Stimulated activated effector memory CD8-positive, alpha-beta T cell treated with anti-CD3 and anti-CD28 coated beads, Interleukin-12 subunit alpha, Interleukin-12 subunit beta, amount 100 ng/mL, for 72 hours (primary cell): ENCODE measurements around the gene FRS2.

Experiments
- ATAC-seq: fragments of 150-1000 bp; cut with Tn5 transposase; 2 replicates; pipeline ENCODE4 v1.10.0; 2021
- DNase-seq, 2 donors: peaks; one replicate each; pipeline ENCODE4 v3.0.0; 2021 to 2022; ENCODE audit warnings: low spot score in 2 of 2
- H3K27ac Mint-ChIP-seq: one replicate; pipeline ENCODE4 v1.8.0; 2022; ENCODE audit warnings: mild to moderate bottlenecking, mixed read lengths
- H3K36me3 Mint-ChIP-seq: one replicate; pipeline ENCODE4 v1.8.0; 2022; ENCODE audit warnings: mild to moderate bottlenecking, mixed read lengths
- H3K4me1 Mint-ChIP-seq: one replicate; pipeline ENCODE4 v1.8.0; 2022; ENCODE audit warnings: mixed read lengths
- H3K4me3 Mint-ChIP-seq: one replicate; pipeline ENCODE4 v1.8.0; 2022; ENCODE audit warnings: mild to moderate bottlenecking, mixed read lengths
- H3K9me3 Mint-ChIP-seq: one replicate; pipeline ENCODE4 v1.8.0; 2022; ENCODE audit warnings: mixed read lengths

Gene FRS2

DNA sequence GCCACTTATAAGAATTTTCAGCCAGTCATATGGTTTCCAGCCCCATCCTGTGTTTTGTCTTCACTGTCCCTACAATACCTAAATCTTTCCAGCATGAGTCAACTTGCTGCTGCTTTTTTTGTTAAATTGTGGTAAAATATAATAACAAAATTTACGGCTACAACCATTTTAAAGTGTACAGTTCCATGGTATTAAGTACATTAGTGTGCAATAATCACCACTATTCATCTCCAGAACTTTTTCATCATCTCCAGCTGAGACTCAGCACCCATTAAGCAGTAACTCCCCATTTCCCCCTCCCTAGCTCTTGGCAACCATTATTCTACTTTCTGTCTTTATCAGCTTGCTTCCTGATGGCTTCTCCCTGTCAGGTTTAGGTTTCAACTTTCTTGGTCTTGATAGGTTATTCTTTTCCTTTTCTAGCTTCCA is 39.1 kb downstream of the FRS2 start:
- H3K27ac Mint-ChIP-seq, result no peak overlapping the region
- no peaks in the 10 kb centered on the region for H3K9me3 Mint-ChIP-seq
- no peak for DNase-seq
- ATAC-seq, result no peak
- H3K4me3 Mint-ChIP-seq, result no peak overlapping the region
- peaks cover 35% of the 10 kb centered on the region for H3K4me1 Mint-ChIP-seq
- no peaks in the 10 kb centered on the region for H3K36me3 Mint-ChIP-seq

DNA sequence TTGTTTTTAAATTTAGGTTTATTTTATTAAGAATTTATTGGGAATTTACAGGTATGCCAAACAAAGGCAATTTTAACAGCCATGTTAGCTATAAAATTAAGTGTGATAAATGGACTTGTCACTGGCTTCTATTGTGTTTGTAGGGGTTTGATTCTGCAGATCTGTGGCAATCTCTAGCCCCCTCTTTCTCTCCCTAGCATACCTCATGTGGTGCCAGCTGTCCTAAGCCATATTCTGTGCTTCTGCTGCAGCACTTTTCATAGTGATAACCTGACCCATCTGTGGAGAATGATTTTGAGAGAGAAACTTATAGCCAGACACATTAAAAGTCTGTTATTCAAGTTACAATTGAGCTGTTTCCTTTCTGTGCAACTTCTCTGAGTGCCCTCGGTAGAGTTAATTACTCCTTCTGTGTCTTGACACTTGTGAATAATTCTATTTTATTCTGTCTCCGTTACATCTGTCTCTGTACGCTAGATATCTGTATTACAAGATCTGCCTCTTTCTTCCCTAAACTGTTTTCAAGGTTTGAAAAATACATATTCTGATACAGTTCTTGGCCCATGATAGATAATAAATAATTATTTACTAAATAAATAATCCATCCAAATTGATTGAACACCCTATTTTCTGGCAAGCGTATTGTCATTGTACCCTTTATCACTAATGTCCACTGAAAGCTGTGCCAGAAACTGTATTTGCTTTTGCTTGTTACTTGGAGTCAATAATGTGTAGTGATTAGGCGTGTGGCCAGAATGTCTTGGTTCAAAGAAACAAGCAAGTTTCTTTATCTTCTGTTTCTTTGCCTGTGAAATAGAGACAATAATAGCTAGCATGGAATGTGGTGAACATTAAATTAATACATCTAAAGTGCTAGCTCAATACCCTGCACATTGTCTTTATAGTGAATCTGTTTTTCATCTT is 40.0 kb downstream of the FRS2 start:
- Mint-ChIP-seq H3K36me3 (no peaks in the 10 kb centered on the region), H3K4me1 (peaks cover 43% of the 10 kb centered on the region), H3K4me3 (no peak overlapping the region), H3K9me3 (no peaks in the 10 kb centered on the region), H3K27ac (no peak overlapping the region)
- ATAC-seq (no peak), DNase-seq (no peak)

DNA sequence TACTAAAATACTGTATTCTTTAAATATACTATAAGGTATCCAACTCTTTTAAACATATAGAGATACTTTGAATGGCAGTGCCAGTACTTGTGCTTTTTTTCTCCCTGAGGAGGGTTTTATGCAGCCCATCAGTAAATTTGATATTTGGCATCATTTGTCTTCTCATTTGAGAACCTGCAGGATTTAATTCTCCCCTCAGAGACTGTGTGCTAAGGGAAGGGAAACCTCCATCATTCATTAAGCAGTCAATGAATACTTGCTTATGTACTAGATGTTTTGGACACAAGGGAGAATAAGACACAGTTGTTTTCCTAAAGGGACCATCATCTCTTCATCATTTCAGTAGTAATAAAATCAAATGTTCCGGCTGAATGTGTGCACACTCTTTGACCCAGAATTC is 40.8 kb downstream of the FRS2 start:
- no peak for DNase-seq
- peaks cover 48% of the 10 kb centered on the region for H3K4me1 Mint-ChIP-seq
- no peak overlapping the region for H3K4me3 Mint-ChIP-seq
- no peaks in the 10 kb centered on the region for H3K9me3 Mint-ChIP-seq
- H3K27ac Mint-ChIP-seq, result no peak overlapping the region
- no peak for ATAC-seq
- no peaks in the 10 kb centered on the region for H3K36me3 Mint-ChIP-seq

DNA sequence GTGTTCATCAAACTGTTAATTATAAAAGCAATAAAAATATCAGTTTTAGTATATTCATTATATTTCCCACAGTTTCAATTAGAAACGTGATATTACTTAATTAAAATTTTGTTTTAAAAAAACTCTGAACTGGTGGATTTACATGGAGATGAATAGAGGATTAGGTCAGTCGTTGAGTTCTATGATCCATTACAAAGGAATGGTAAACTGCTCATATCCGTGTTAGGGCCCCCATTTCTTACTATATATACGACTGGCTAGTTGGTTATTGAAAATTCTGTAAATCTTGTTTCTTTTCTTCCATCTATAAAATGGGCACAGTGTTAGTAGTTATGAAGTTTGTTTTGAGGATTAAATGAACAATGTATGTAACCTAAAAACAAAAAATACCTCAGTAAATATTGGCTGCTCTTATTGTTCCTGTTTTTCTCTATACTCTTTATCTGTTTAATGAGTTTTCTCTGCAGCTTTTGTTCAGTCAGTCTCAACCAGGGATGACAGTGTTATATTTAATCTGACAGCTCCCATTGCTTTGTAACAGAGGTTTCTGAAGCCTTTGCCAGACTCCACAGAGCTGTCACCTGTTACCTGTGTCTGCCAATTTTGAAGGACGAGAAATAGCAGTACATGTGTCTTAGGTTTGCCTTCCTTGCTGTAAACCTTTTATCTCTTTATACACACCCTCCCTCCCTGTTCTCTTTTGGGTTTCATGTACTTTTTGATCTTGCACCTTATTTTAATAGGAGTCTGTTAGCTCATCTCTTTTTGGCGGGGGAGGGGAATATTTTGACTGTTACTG is 41.5 kb downstream of the FRS2 start:
- Mint-ChIP-seq H3K36me3 (no peaks in the 10 kb centered on the region), H3K4me1 (peaks cover 45% of the 10 kb centered on the region), H3K27ac (no peak overlapping the region), H3K9me3 (no peaks in the 10 kb centered on the region), H3K4me3 (no peak overlapping the region)
- ATAC-seq (no peak), DNase-seq (no peak)

DNA sequence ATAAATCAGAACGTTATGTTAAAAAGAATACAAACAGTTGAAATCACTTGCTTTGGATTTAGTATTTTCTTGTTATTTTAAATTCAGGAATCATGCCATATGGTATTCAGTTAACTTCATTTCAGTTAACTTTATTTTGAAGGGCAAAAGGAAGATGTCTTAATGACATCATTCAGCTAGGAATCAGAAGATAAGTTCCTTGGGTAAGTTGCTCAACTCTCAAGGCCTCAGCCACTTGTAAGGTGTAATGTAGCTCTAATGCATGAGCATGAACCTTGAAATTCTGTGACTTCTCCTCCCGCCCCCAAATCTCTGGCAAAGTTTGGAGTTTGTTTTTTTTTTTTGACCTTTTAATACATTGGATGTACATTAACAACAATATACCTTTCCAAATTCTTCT is 42.6 kb downstream of the FRS2 start:
- no peak overlapping the region for H3K4me3 Mint-ChIP-seq
- peaks cover 43% of the 10 kb centered on the region for H3K4me1 Mint-ChIP-seq
- H3K9me3 Mint-ChIP-seq, result no peaks in the 10 kb centered on the region
- H3K36me3 Mint-ChIP-seq, result no peaks in the 10 kb centered on the region
- H3K27ac Mint-ChIP-seq, result no peak overlapping the region
- ATAC-seq (no peak), DNase-seq (no peak)

GRCh38 chr12:69513297-69513696 is 43.1 kb downstream of the FRS2 start:
- Mint-ChIP-seq H3K4me3 (no peak overlapping the region), H3K4me1 (peaks cover 39% of the 10 kb centered on the region), H3K9me3 (no peaks in the 10 kb centered on the region), H3K27ac (no peak overlapping the region), H3K36me3 (no peaks in the 10 kb centered on the region)
- no peak for DNase-seq
- ATAC-seq, result peak; percentile 54

- Mint-ChIP-seq H3K9me3 (no peaks in the 10 kb centered on the region), H3K4me3 (no peak overlapping the region)
These were observed 43.9 kb downstream of the FRS2 start for GRCh38 chr12:69514111-69514510.

GRCh38 chr12:69514845-69515244 is 44.7 kb downstream of the FRS2 start:
- H3K4me3 Mint-ChIP-seq, result no peak overlapping the region
- no peaks in the 10 kb centered on the region for H3K36me3 Mint-ChIP-seq
- no peaks in the 10 kb centered on the region for H3K9me3 Mint-ChIP-seq
- no peak for DNase-seq
- no peak for ATAC-seq
- peaks cover 25% of the 10 kb centered on the region for H3K4me1 Mint-ChIP-seq
- no peak overlapping the region for H3K27ac Mint-ChIP-seq

More at GRCh38 chr12:69514111-69514510, 43.9 kb downstream of the FRS2 start:
- Mint-ChIP-seq H3K4me1 (peaks cover 31% of the 10 kb centered on the region), H3K27ac (no peak overlapping the region), H3K36me3 (no peaks in the 10 kb centered on the region)
- DNase-seq, result no peak
- ATAC-seq, result no peak

DNA sequence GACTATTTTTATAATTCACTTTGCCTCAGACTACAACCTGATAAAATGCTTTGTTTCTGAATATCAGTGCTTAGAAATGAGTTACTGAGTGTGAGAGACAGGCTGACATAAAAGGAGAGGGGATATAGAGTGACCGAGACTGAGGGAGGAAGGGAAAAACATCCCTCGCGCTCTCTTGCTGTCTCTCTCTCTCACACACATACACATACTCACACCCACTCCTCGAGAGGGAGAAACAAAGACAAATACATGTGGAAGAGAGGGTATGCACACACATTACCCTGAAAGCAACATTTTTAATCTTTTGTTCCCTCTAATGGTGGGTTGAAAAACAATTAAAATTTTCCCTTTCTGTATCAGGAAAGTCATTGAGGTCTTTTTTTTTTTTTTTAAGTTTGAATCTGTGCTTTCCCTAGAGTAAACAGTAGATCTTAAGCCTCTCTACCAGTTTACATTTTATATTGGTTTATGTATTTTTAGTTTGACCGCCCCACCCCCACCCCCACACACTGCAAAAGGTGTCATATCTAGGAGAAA is 45.3 kb downstream of the FRS2 start:
- no peaks in the 10 kb centered on the region for H3K9me3 Mint-ChIP-seq
- no peak for ATAC-seq
- no peaks in the 10 kb centered on the region for H3K36me3 Mint-ChIP-seq
- DNase-seq, result no peak
- peaks cover 25% of the 10 kb centered on the region for H3K4me1 Mint-ChIP-seq
- H3K27ac Mint-ChIP-seq, result no peak overlapping the region
- H3K4me3 Mint-ChIP-seq, result no peak overlapping the region

- DNase-seq (no peak), ATAC-seq (no peak)
- Mint-ChIP-seq H3K27ac (no peak overlapping the region), H3K4me3 (no peak overlapping the region), H3K9me3 (peaks cover 7% of the 10 kb centered on the region), H3K4me1 (peaks cover 31% of the 10 kb centered on the region), H3K36me3 (no peaks in the 10 kb centered on the region)
These were observed 46.8 kb downstream of the FRS2 start for GRCh38 chr12:69516950-69517349.

- Mint-ChIP-seq H3K27ac (no peak overlapping the region), H3K36me3 (no peaks in the 10 kb centered on the region), H3K4me1 (peaks cover 32% of the 10 kb centered on the region), H3K9me3 (peaks cover 11% of the 10 kb centered on the region), H3K4me3 (no peak overlapping the region)
- DNase-seq, result no peak
- no peak for ATAC-seq
These were observed 47.2 kb downstream of the FRS2 start for GRCh38 chr12:69517406-69517805.

DNA sequence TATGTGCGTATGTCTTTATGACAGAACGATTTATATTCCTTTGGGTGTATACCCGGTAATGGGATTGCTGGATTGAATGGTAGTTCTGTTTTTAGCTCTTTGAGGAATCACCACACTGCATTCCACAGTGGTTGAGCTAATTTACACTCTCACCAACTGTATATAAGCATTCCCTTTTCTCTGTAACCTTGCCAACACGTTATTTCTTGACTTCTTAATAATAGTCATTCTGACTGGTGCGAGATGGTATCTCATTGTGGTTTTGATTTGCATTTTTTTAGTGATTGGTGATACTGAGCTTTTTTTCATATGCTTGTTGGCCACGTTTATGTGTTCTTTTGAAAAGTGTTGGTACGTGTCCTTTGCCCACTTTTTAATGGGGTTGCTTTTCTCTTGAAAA is 49.7 kb downstream of the FRS2 start:
- H3K4me1 Mint-ChIP-seq, result peaks cover 48% of the 10 kb centered on the region
- H3K27ac Mint-ChIP-seq, result no peak overlapping the region

GRCh38 chr12:69523433-69524330 is 53.5 kb downstream of the FRS2 start:
- no peak for DNase-seq
- no peak for ATAC-seq
- Mint-ChIP-seq H3K4me1 (peaks cover 54% of the 10 kb centered on the region), H3K4me3 (no peak overlapping the region), H3K36me3 (no peaks in the 10 kb centered on the region), H3K27ac (no peak overlapping the region), H3K9me3 (peaks cover 16% of the 10 kb centered on the region)

More for the DNA sequence above, 49.7 kb downstream of the FRS2 start:
- no peaks in the 10 kb centered on the region for H3K36me3 Mint-ChIP-seq
- ATAC-seq (no peak), DNase-seq (no peak)
- peaks cover 16% of the 10 kb centered on the region for H3K9me3 Mint-ChIP-seq
- H3K4me3 Mint-ChIP-seq, result no peak overlapping the region

DNA sequence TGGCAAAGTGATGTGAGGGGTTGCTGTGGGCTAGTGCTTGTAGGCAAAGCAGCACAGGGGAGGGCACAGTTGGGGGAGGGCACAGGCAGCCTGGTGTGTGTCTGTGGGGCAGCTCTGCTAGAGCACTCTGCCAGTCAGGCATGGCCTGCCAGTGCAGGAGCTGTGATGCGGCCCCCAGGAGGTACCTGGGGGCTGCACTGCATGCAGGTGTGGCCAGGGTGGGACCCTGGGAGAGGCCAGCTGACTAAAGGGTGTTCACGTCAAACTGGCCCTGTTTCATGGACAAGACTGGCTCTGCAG is 54.1 kb downstream of the FRS2 start:
- Mint-ChIP-seq H3K9me3 (peaks cover 16% of the 10 kb centered on the region), H3K4me3 (no peak overlapping the region), H3K36me3 (no peaks in the 10 kb centered on the region), H3K27ac (no peak overlapping the region), H3K4me1 (peaks cover 59% of the 10 kb centered on the region)
- no peak for DNase-seq
- ATAC-seq, result no peak
